WTC11 (cell line): Measurements from ENCODE around the gene SCAMP3. TPM values are rescaled to one million over a fixed set of nuclear protein-coding genes. Genes with fewer than 3 reads are reported as not detected.
A peak's percentile ranks its signal among the peaks of the same experiment; 100 is the strongest.

Source experiments
- ATAC-seq: fragments of 200-7000 bp; cut with Tn5 transposase; 2 replicates; pipeline ENCODE4 v1.10.0; 2021; ENCODE audit warnings: mild to moderate bottlenecking, moderate library complexity
- CTCF ChIA-PET: fragments of 300-600 bp; sonication (Branson Sonifier 250); formaldehyde crosslinking; loops from one replicate; lab custom pipeline; 2021; ENCODE audit warnings: antibody characterized with exemption; lab: Charles Lee
- POLR2A ChIA-PET: fragments of 350-600 bp; sonication (Branson Sonifier 250); formaldehyde crosslinking; loops from one replicate; lab custom pipeline; 2021; ENCODE audit warnings: antibody characterized with exemption; lab: Charles Lee
- DNase-seq: peaks from one replicate; pipeline ENCODE4 v3.0.0; 2021; ENCODE audit warnings: low spot score
- H3K27ac Mint-ChIP-seq: 2 replicates; pipeline ENCODE4 v1.8.0; 2021; ENCODE audit warnings: mixed read lengths
- H3K27me3 Mint-ChIP-seq: 2 replicates; pipeline ENCODE4 v1.8.0; 2021; ENCODE audit warnings: low read depth, mild to moderate bottlenecking, moderate library complexity, mixed read lengths
- H3K36me3 Mint-ChIP-seq: 2 replicates; pipeline ENCODE4 v1.8.0; 2021; ENCODE audit warnings: mixed read lengths
- H3K4me1 Mint-ChIP-seq: 2 replicates; pipeline ENCODE4 v1.8.0; 2022; ENCODE audit warnings: mixed read lengths
- H3K4me3 Mint-ChIP-seq: 2 replicates; pipeline ENCODE4 v1.8.0; 2021; ENCODE audit warnings: mild to moderate bottlenecking, moderate library complexity, mixed read lengths
- H3K9me3 Mint-ChIP-seq: 2 replicates; pipeline ENCODE4 v1.8.0; 2021; ENCODE audit warnings: mixed read lengths
- ARID4B ChIP-seq: sonication (generic); formaldehyde crosslinking; IDR thresholded peaks from 2 replicates; pipeline ENCODE4 v1.8.0; 2023; ENCODE audit warnings: missing genetic modification reagents, mild to moderate bottlenecking, borderline replicate concordance
- CDX4 ChIP-seq: fragments of 250-450 bp; sonication (Bioruptor Pico); IDR thresholded peaks from 2 replicates; pipeline ENCODE4 v1.9.0; 2021; ENCODE audit warnings: moderate library complexity, mild to moderate bottlenecking, inconsistent platforms, borderline replicate concordance
- EMX1 ChIP-seq: fragments of 250-450 bp; sonication (Bioruptor Pico); IDR thresholded peaks from 2 replicates; pipeline ENCODE4 v1.8.0; 2021; ENCODE audit warnings: mild to moderate bottlenecking
- ETV6 ChIP-seq: sonication (generic); formaldehyde crosslinking; IDR thresholded peaks from 2 replicates; pipeline ENCODE4 v1.8.1; 2022; ENCODE audit warnings: mild to moderate bottlenecking, missing genetic modification reagents
- HMGA2 ChIP-seq: fragments of 250-450 bp; sonication (Bioruptor Pico); IDR thresholded peaks from 2 replicates; pipeline ENCODE4 v1.4.0; 2021; ENCODE audit warnings: mild to moderate bottlenecking, moderate library complexity
- IRF1 ChIP-seq: sonication (generic); formaldehyde crosslinking; IDR thresholded peaks from 2 replicates; pipeline ENCODE4 v1.8.0; 2023; ENCODE audit warnings: missing genetic modification reagents
- MLX ChIP-seq: sonication (generic); formaldehyde crosslinking; IDR thresholded peaks from 2 replicates; pipeline ENCODE4 v1.8.1; 2023; ENCODE audit warnings: mild to moderate bottlenecking, missing genetic modification reagents, moderate library complexity
- MXD4 ChIP-seq: fragments of 250-450 bp; sonication (Bioruptor Pico); IDR thresholded peaks from 2 replicates; pipeline ENCODE4 v1.8.0; 2021; ENCODE audit warnings: mild to moderate bottlenecking, moderate library complexity, borderline replicate concordance
- NFATC4 ChIP-seq: fragments of 250-450 bp; sonication (Bioruptor Pico); IDR thresholded peaks from 2 replicates; pipeline ENCODE4 v1.9.0; 2021; ENCODE audit warnings: mild to moderate bottlenecking
- NFYB ChIP-seq: sonication (generic); formaldehyde crosslinking; conservative IDR thresholded peaks from 2 replicates; pipeline ENCODE4 v1.8.0; 2022; ENCODE audit warnings: low read depth, missing genetic modification reagents
- NR3C1 ChIP-seq: sonication (generic); formaldehyde crosslinking; conservative IDR thresholded peaks from 2 replicates; pipeline ENCODE4 v1.8.1; 2023; ENCODE audit warnings: low read depth, mild to moderate bottlenecking, missing genetic modification reagents
- PREB ChIP-seq: sonication (generic); formaldehyde crosslinking; IDR thresholded peaks from 2 replicates; pipeline ENCODE4 v1.8.1; 2022; ENCODE audit warnings: mild to moderate bottlenecking, missing genetic modification reagents, moderate library complexity, borderline replicate concordance
- PRRX2 ChIP-seq: fragments of 250-450 bp; sonication (Bioruptor Pico); IDR thresholded peaks from 2 replicates; pipeline ENCODE4 v1.8.0; 2021; ENCODE audit warnings: mild to moderate bottlenecking
- RORB ChIP-seq: fragments of 250-450 bp; sonication (Bioruptor Pico); IDR thresholded peaks from 2 replicates; pipeline ENCODE4 v1.9.0; 2021; ENCODE audit warnings: mild to moderate bottlenecking
- STAT6 ChIP-seq: sonication (generic); formaldehyde crosslinking; conservative IDR thresholded peaks from 2 replicates; pipeline ENCODE4 v1.8.1; 2023; ENCODE audit warnings: mild to moderate bottlenecking, low read depth, missing genetic modification reagents, moderate library complexity
- USF2 ChIP-seq: sonication (generic); formaldehyde crosslinking; IDR thresholded peaks from 2 replicates; pipeline ENCODE4 v1.8.1; 2023; ENCODE audit warnings: mild to moderate bottlenecking, missing genetic modification reagents, moderate library complexity
- ZNF138 ChIP-seq: sonication (generic); formaldehyde crosslinking; conservative IDR thresholded peaks from 2 replicates; pipeline ENCODE4 v1.8.1; 2022; ENCODE audit warnings: mild to moderate bottlenecking, moderate library complexity, missing genetic modification reagents
- ZNF425 ChIP-seq: fragments of 250-450 bp; sonication (Bioruptor Pico); conservative IDR thresholded peaks from 2 replicates; pipeline ENCODE4 v1.9.0; 2021; ENCODE audit warnings: mild to moderate bottlenecking
- ZNF671 ChIP-seq: fragments of 250-450 bp; sonication (Bioruptor Pico); IDR thresholded peaks from 2 replicates; pipeline ENCODE4 v1.8.0; 2021; ENCODE audit warnings: mild to moderate bottlenecking
- ZSCAN18 ChIP-seq: fragments of 250-450 bp; sonication (Bioruptor Pico); IDR thresholded peaks from 2 replicates; pipeline ENCODE4 v2.1.2; 2022; ENCODE audit warnings: mild to moderate bottlenecking, moderate library complexity
- total RNA-seq: library from RNA; stranded (reverse); gene quantifications from 3 replicates; pipeline ENCODE4 v1.2.3, GENCODE V29; 2021

SCAMP3 gene
- total RNA-seq, 1 experiment from 2014 or later = 58.8 TPM

- Mint-ChIP-seq H3K4me1 (peaks cover 22% of the 10 kb centered on the region), H3K9me3 (no peaks in the 10 kb centered on the region), H3K27me3 (peaks cover 29% of the 10 kb centered on the region), H3K4me3 (peak overlapping the region; percentile 92), H3K27ac (peak overlapping the region; percentile 97), H3K36me3 (no peaks in the 10 kb centered on the region)
- POLR2A ChIA-PET = interaction anchor here (0.6 to 1.8 kb wide), 9 partner anchors 17 to 89 kb away, joined by 3 to 6 read pairs (median 4); partner anchors contain the start of genes CLK2 and THBS3
- CTCF ChIA-PET = interaction anchor here (0.6 to 6.1 kb wide), 15 partner anchors 18 to 210 kb away, joined by 3 to 48 read pairs (median 4); partner anchors contain the start of genes CLK2, KRTCAP2, MTX1 and THBS3
- ATAC-seq (peak; percentile 96), DNase-seq (peak; percentile 97)
- TF ChIP-seq STAT6 (no peak), PREB (CRISPR knock-in tag) (no peak), ZNF138 (CRISPR knock-in tag) (no peak), NFYB (peak; percentile 92), ZNF671 (CRISPR knock-in tag) (no peak), RORB (CRISPR knock-in tag) (no peak), ZSCAN18 (CRISPR knock-in tag) (no peak), USF2 (CRISPR knock-in tag) (no peak; the same call in 1 of the 2 replicates), NFATC4 (CRISPR knock-in tag) (no peak), NR3C1 (CRISPR knock-in tag) (no peak), ETV6 (no peak), HMGA2 (CRISPR knock-in tag) (no peak), ZNF425 (CRISPR knock-in tag) (no peak), PRRX2 (CRISPR knock-in tag) (no peak), CDX4 (CRISPR knock-in tag) (no peak), MXD4 (CRISPR knock-in tag) (no peak), EMX1 (CRISPR knock-in tag) (no peak), MLX (CRISPR knock-in tag) (no peak), ARID4B (CRISPR knock-in tag) (no peak), IRF1 (no peak)
Measured at GRCh38 chr1:155227261-155228095, 34.7 kb downstream of the SCAMP3 start.
